ENCODE data around the gene TTC34. TPM values are rescaled to one million over a fixed set of nuclear protein-coding genes. Genes with fewer than 3 reads are reported as not detected.

Gene TTC34
- polyA plus RNA-seq = 0.01 to 0.04 TPM (median 0.04 TPM) in 3 replicates
- polyA plus RNA-seq (2011; ENCODE audit: low read depth) = not detected
- polyA plus RNA-seq (2011; cell fraction: cytosol; rRNA removed) = not detected in 2 replicates
- 0.13 and 0.19 TPM in 2 replicates for polyA plus RNA-seq (2011; cell fraction: nucleus; rRNA removed)
- 0.01 TPM in 1 of 2 replicates, not detected in the other for polyA plus RNA-seq (2012; ENCODE audit: low replicate concordance)
- polyA minus RNA-seq = 0.19 to 0.49 TPM (median 0.26 TPM) in 3 replicates
- polyA minus RNA-seq (2011; cell fraction: cytosol; rRNA and poly(A)+ RNA removed) = not detected
- 0.11 and 0.31 TPM in 2 replicates for polyA minus RNA-seq (2011; cell fraction: nucleus; rRNA and poly(A)+ RNA removed)

- H4K20me1 ChIP-seq (ENCODE audit: control insufficient read depth, extremely low read depth, insufficient read depth, low read length) = no peaks in the 10 kb centered on the region
- no peaks in the 10 kb centered on the region for H3K9me1 ChIP-seq (ENCODE audit: control insufficient read depth, extremely low read depth, insufficient read depth, low read length)
- no peak for FAIRE-seq
These were observed at the start of gene TTC34 for GRCh38 chr1:2801535-2802291. Gene TTC34 (minus strand): TSS chr1:2801693. CDS start chr1:2800827, 866 bp downstream.

GRCh38 chr1:2850502-2850901 lies 49.0 kb upstream of the TTC34 start:
- TF ChIP-seq EZH2 (IDR thresholded peaks at IDR 0.05; ENCODE audit: low read length) (no peak), CTCF (optimal IDR thresholded peaks at IDR 0.05 in 1 of 3, IDR thresholded peaks at IDR 0.05 in 1 of 3, conservative IDR thresholded peaks at IDR 0.05 in 1 of 3; ENCODE audit: extremely low read depth in 1 of 3, insufficient read depth in 2 of 3, low read length in 3 of 3) (no peak)
- H3K9me1 ChIP-seq (ENCODE audit: control insufficient read depth, extremely low read depth, insufficient read depth, low read length) = no peaks in the 10 kb centered on the region
- dilution Hi-C loops (cut with MboI; ENCODE audit: extremely low pct_ligation_motif_present, low sequenced_read_pairs) = no loop called here
- no peaks in the 10 kb centered on the region for H3K79me2 ChIP-seq (ENCODE audit: control insufficient read depth, insufficient read depth, low read length)
- H3K4me3 ChIP-seq (ENCODE audit: control insufficient read depth in 2 of 3, extremely low read depth in 1 of 3, insufficient read depth in 2 of 3, low read depth in 1 of 3, low read length in 3 of 3) = no peak overlapping the region
- no peak overlapping the region for H3K27ac ChIP-seq (ENCODE audit: control insufficient read depth, insufficient read depth, low read length)
- H3K36me3 ChIP-seq (ENCODE audit: control insufficient read depth in 2 of 2, extremely low read depth in 1 of 2, insufficient read depth in 2 of 2, low read length in 2 of 2) = no peaks in the 10 kb centered on the region
- FAIRE-seq (no peak), DNase-seq (ENCODE audit: low read depth, low spot score) (no peak)
- H3K9me3 ChIP-seq (ENCODE audit: control insufficient read depth, low read depth, low read length) = peaks cover 8% of the 10 kb centered on the region
- H3K4me2 ChIP-seq (ENCODE audit: control insufficient read depth, extremely low read depth, insufficient read depth, low read depth, low read length) = no peak overlapping the region
- H3K4me1 ChIP-seq (ENCODE audit: control insufficient read depth, extremely low read depth, insufficient read depth, low read length) = no peaks in the 10 kb centered on the region
- no peak overlapping the region for H2AFZ ChIP-seq (ENCODE audit: control insufficient read depth, low read length)
- no peak overlapping the region for H3K9ac ChIP-seq (ENCODE audit: control insufficient read depth, extremely low read depth, insufficient read depth, low read length)
- no peaks in the 10 kb centered on the region for H4K20me1 ChIP-seq (ENCODE audit: control insufficient read depth, extremely low read depth, insufficient read depth, low read length)
- no peaks in the 10 kb centered on the region for H3K27me3 ChIP-seq (ENCODE audit: control insufficient read depth, extremely low read depth, insufficient read depth, low read length)

More at GRCh38 chr1:2801535-2802291, at the start of gene TTC34:
- dilution Hi-C loops (cut with MboI; ENCODE audit: extremely low pct_ligation_motif_present, low sequenced_read_pairs) = no loop called here
- H3K27ac ChIP-seq (ENCODE audit: control insufficient read depth, insufficient read depth, low read length) = no peak within 1 kb of the TSS
- no peaks in the 10 kb centered on the region for H3K36me3 ChIP-seq (ENCODE audit: control insufficient read depth in 2 of 2, extremely low read depth in 1 of 2, insufficient read depth in 2 of 2, low read length in 2 of 2)
- no peak within 1 kb of the TSS for H3K9ac ChIP-seq (ENCODE audit: control insufficient read depth, extremely low read depth, insufficient read depth, low read length)
- H3K4me3 ChIP-seq (ENCODE audit: control insufficient read depth in 2 of 3, extremely low read depth in 1 of 3, insufficient read depth in 2 of 3, low read depth in 1 of 3, low read length in 3 of 3) = no peak within 1 kb of the TSS
- H2AFZ ChIP-seq (ENCODE audit: control insufficient read depth, low read length) = no peak within 1 kb of the TSS
- no peaks in the 10 kb centered on the region for H3K79me2 ChIP-seq (ENCODE audit: control insufficient read depth, insufficient read depth, low read length)
- H3K4me1 ChIP-seq (ENCODE audit: control insufficient read depth, extremely low read depth, insufficient read depth, low read length) = no peaks in the 10 kb centered on the region
- DNase-seq (ENCODE audit: low read depth, low spot score) = no peak
- peaks cover 11% of the 10 kb centered on the region for H3K9me3 ChIP-seq (ENCODE audit: control insufficient read depth, low read depth, low read length)
- H3K27me3 ChIP-seq (ENCODE audit: control insufficient read depth, extremely low read depth, insufficient read depth, low read length) = no peaks in the 10 kb centered on the region
- H3K4me2 ChIP-seq (ENCODE audit: control insufficient read depth, extremely low read depth, insufficient read depth, low read depth, low read length) = no peak within 1 kb of the TSS
- TF ChIP-seq EZH2 (IDR thresholded peaks at IDR 0.05; ENCODE audit: low read length) = no peak
- TF ChIP-seq CTCF (optimal IDR thresholded peaks at IDR 0.05 in 1 of 3, IDR thresholded peaks at IDR 0.05 in 1 of 3, conservative IDR thresholded peaks at IDR 0.05 in 1 of 3; ENCODE audit: extremely low read depth in 1 of 3, insufficient read depth in 2 of 3, low read length in 3 of 3) = peak in 2 of 3 experiments; percentile 10 to 29
